ENCODE measurements around the gene KHK. TPM values are rescaled to one million over a fixed set of nuclear protein-coding genes. Genes with fewer than 3 reads are reported as not detected.
A peak's percentile ranks its signal among the peaks of the same experiment; 100 is the strongest.
"Not testable (repeated sequence)": the region's sequence is repeated elsewhere in the genome, so short reads cannot be mapped to it uniquely, and the experiment has no call there.

KHK gene
- total and polyA plus RNA-seq, 2 donors = 1.7 to 6.8 TPM

GRCh38 chr2:27071277-27071989 lies 15.1 kb upstream of the KHK start, which contains the start of gene OST4:
OST4 (minus strand) TSS chr2:27071654.
- H3K4me1 ChIP-seq (ENCODE audit: insufficient read depth) = no peaks in the 10 kb centered on the region
- DNase-seq (ENCODE audit: extremely low spot score) = peak; percentile 66

GRCh38 chr2:27071990-27072830 lies 14.4 kb upstream of the KHK start:
- H3K4me1 ChIP-seq (ENCODE audit: insufficient read depth) = no peaks in the 10 kb centered on the region
- peak overlapping the region; percentile 76 for H3K4me3 ChIP-seq (ENCODE audit: low read depth, low read length)
- peak; percentile 85 for DNase-seq (ENCODE audit: extremely low spot score)
- H3K27ac ChIP-seq (ENCODE audit: low read depth) = peak overlapping the region; percentile 97
- no peaks in the 10 kb centered on the region for H3K36me3 ChIP-seq (ENCODE audit: insufficient read depth)
- 2% methylated on average over 34 of the region's 34 CpGs for WGBS

More at GRCh38 chr2:27071277-27071989, 15.1 kb upstream of the KHK start, which contains the start of gene OST4:
- Histone ChIP-seq H3K27ac (ENCODE audit: low read depth) (peak within 1 kb of the TSS; percentile 97), H3K36me3 (ENCODE audit: insufficient read depth) (no peaks in the 10 kb centered on the region), H3K4me3 (ENCODE audit: low read depth, low read length) (peak within 1 kb of the TSS; percentile 76)
- WGBS = under 1% methylated on average over 86 of the region's 86 CpGs

- WGBS = 33% methylated on average over 5 of the region's 5 CpGs
- H3K4me3 ChIP-seq (ENCODE audit: low read depth, low read length) = no peak overlapping the region
- no peaks in the 10 kb centered on the region for H3K4me1 ChIP-seq (ENCODE audit: insufficient read depth)
- no peak for DNase-seq (ENCODE audit: extremely low spot score)
- peak overlapping the region; percentile 97 for H3K27ac ChIP-seq (ENCODE audit: low read depth)
- H3K36me3 ChIP-seq (ENCODE audit: insufficient read depth) = no peaks in the 10 kb centered on the region
Observed at GRCh38 chr2:27072920-27073319, 13.7 kb upstream of the KHK start.

- Histone ChIP-seq H3K36me3 (ENCODE audit: insufficient read depth) (no peaks in the 10 kb centered on the region), H3K27ac (ENCODE audit: low read depth) (peak overlapping the region; percentile 67), H3K4me1 (ENCODE audit: insufficient read depth) (no peaks in the 10 kb centered on the region), H3K4me3 (ENCODE audit: low read depth, low read length) (no peak overlapping the region)
- DNase-seq (ENCODE audit: extremely low spot score) = no peak
- WGBS = 13% methylated on average over 2 of the region's 2 CpGs
Observed at GRCh38 chr2:27073782-27074181, 12.8 kb upstream of the KHK start.

GRCh38 chr2:27074738-27075565 lies 11.6 kb upstream of the KHK start:
- Histone ChIP-seq H3K36me3 (ENCODE audit: insufficient read depth) (no peaks in the 10 kb centered on the region), H3K4me3 (ENCODE audit: low read depth, low read length) (no peak overlapping the region), H3K27ac (ENCODE audit: low read depth) (no peak overlapping the region), H3K4me1 (ENCODE audit: insufficient read depth) (no peaks in the 10 kb centered on the region)
- 36% methylated on average over 4 of the region's 4 CpGs for WGBS
- no peak for DNase-seq (ENCODE audit: extremely low spot score)

GRCh38 chr2:27075566-27075871 lies 11.1 kb upstream of the KHK start:
- not testable (repeated sequence) for H3K4me1 ChIP-seq (ENCODE audit: insufficient read depth); H3K27ac ChIP-seq (ENCODE audit: low read depth); H3K4me3 ChIP-seq (ENCODE audit: low read depth, low read length); DNase-seq (ENCODE audit: extremely low spot score); H3K36me3 ChIP-seq (ENCODE audit: insufficient read depth)
- WGBS = 65% methylated on average over 6 of the region's 6 CpGs

GRCh38 chr2:27076323-27076722 lies 10.2 kb upstream of the KHK start:
- no peaks in the 10 kb centered on the region for H3K36me3 ChIP-seq (ENCODE audit: insufficient read depth)

GRCh38 chr2:27077231-27077630 lies 9.3 kb upstream of the KHK start:
- no peak for DNase-seq (ENCODE audit: extremely low spot score)

More at GRCh38 chr2:27076323-27076722, 10.2 kb upstream of the KHK start:
- H3K4me1 ChIP-seq (ENCODE audit: insufficient read depth) = no peaks in the 10 kb centered on the region
- no peak overlapping the region for H3K27ac ChIP-seq (ENCODE audit: low read depth)
- no peak overlapping the region for H3K4me3 ChIP-seq (ENCODE audit: low read depth, low read length)
- WGBS = 82% methylated on average over 4 of the region's 4 CpGs
- DNase-seq (ENCODE audit: extremely low spot score) = no peak

GRCh38 chr2:27078267-27079194 lies 8.0 kb upstream of the KHK start, which contains the start of gene EMILIN1:
EMILIN1 (plus strand) TSS chr2:27078615; CDS start chr2:27079066, 451 bp downstream.
- peak within 1 kb of the TSS; percentile 76 for H3K27ac ChIP-seq (ENCODE audit: low read depth)
- peak; percentile 85 for DNase-seq (ENCODE audit: extremely low spot score)
- H3K36me3 ChIP-seq (ENCODE audit: insufficient read depth) = no peaks in the 10 kb centered on the region
- H3K4me3 ChIP-seq (ENCODE audit: low read depth, low read length) = peak within 1 kb of the TSS; percentile 63
- 13% methylated on average over 41 of the region's 41 CpGs for WGBS
- no peaks in the 10 kb centered on the region for H3K4me1 ChIP-seq (ENCODE audit: insufficient read depth)

More at GRCh38 chr2:27077231-27077630, 9.3 kb upstream of the KHK start:
- Histone ChIP-seq H3K36me3 (ENCODE audit: insufficient read depth) (no peaks in the 10 kb centered on the region), H3K4me3 (ENCODE audit: low read depth, low read length) (no peak overlapping the region), H3K27ac (ENCODE audit: low read depth) (no peak overlapping the region), H3K4me1 (ENCODE audit: insufficient read depth) (no peaks in the 10 kb centered on the region)
- 62% methylated on average over 7 of the region's 7 CpGs for WGBS

GRCh38 chr2:27079233-27080139 lies 7.1 kb upstream of the KHK start:
- Histone ChIP-seq H3K27ac (ENCODE audit: low read depth) (peak overlapping the region; percentile 76), H3K4me3 (ENCODE audit: low read depth, low read length) (peak overlapping the region; percentile 63), H3K4me1 (ENCODE audit: insufficient read depth) (no peaks in the 10 kb centered on the region), H3K36me3 (ENCODE audit: insufficient read depth) (no peaks in the 10 kb centered on the region)
- no peak for DNase-seq (ENCODE audit: extremely low spot score)
- 23% methylated on average over 14 of the region's 14 CpGs for WGBS

GRCh38 chr2:27080140-27080469 lies 6.5 kb upstream of the KHK start:
- H3K4me3 ChIP-seq (ENCODE audit: low read depth, low read length) = peak overlapping the region; percentile 63
- no peak overlapping the region for H3K27ac ChIP-seq (ENCODE audit: low read depth)
- H3K36me3 ChIP-seq (ENCODE audit: insufficient read depth) = no peaks in the 10 kb centered on the region
- 36% methylated on average over 7 of the region's 7 CpGs for WGBS
- no peak for DNase-seq (ENCODE audit: extremely low spot score)
- no peaks in the 10 kb centered on the region for H3K4me1 ChIP-seq (ENCODE audit: insufficient read depth)

- Histone ChIP-seq H3K27ac (ENCODE audit: low read depth) (peak overlapping the region; percentile 11), H3K4me1 (ENCODE audit: insufficient read depth) (no peaks in the 10 kb centered on the region), H3K36me3 (ENCODE audit: insufficient read depth) (no peaks in the 10 kb centered on the region), H3K4me3 (ENCODE audit: low read depth, low read length) (peak overlapping the region; percentile 63)
- DNase-seq (ENCODE audit: extremely low spot score) = no peak
- 46% methylated on average over 14 of the region's 14 CpGs for WGBS
Observed at GRCh38 chr2:27080603-27080936, 6.0 kb upstream of the KHK start.
